WERI-Rb-1 (cell line): ENCODE data around the gene IDI2.
"Not testable (repeated sequence)": the region's sequence is repeated elsewhere in the genome, so short reads cannot be mapped to it uniquely, and the experiment has no call there.

Experiments used
- DNase-seq: peaks from one replicate; pipeline ENCODE4 v3.0.0-alpha.2; 2020
- H3K27ac ChIP-seq: fragments of 250-450 bp; sonication (Bioruptor Pico); 2 replicates; pipeline ENCODE4 v1.5.1; 2020; ENCODE audit warnings: mild to moderate bottlenecking, moderate library complexity
- H3K27me3 ChIP-seq: fragments of 250-450 bp; sonication (Bioruptor Pico); 2 replicates; pipeline ENCODE4 v1.5.1; 2021; ENCODE audit warnings: mild to moderate bottlenecking, low read depth, moderate library complexity; ENCODE audit not compliant: insufficient read depth, severe bottlenecking
- H3K36me3 ChIP-seq: fragments of 250-450 bp; sonication (Bioruptor Pico); 2 replicates; pipeline ENCODE4 v1.5.1; 2020; ENCODE audit warnings: mild to moderate bottlenecking, moderate library complexity
- H3K4me3 ChIP-seq: 2 replicates; pipeline ENCODE4 v1.5.1; 2011; ENCODE audit warnings: low read depth, mild to moderate bottlenecking, control low read depth, low read length
- H3K9me3 ChIP-seq: fragments of 250-450 bp; sonication (Bioruptor Pico); 2 replicates; pipeline ENCODE4 v1.5.1; 2021; ENCODE audit warnings: mild to moderate bottlenecking, moderate library complexity; ENCODE audit not compliant: severe bottlenecking
- CTCF ChIP-seq: IDR thresholded peaks from 2 replicates; pipeline ENCODE4 v1.5.1; 2011; ENCODE audit warnings: low read depth, mild to moderate bottlenecking, control low read depth, inconsistent platforms, low read length

Gene IDI2

GRCh38 chr10:1025683-1026082 lies at the start of gene IDI2:
Gene IDI2 (minus strand): TSS chr10:1025859. CDS start chr10:1024723, 1,136 bp downstream.
- no peaks in the 10 kb centered on the region for H3K27me3 ChIP-seq
- no peaks in the 10 kb centered on the region for H3K9me3 ChIP-seq
- no peaks in the 10 kb centered on the region for H3K36me3 ChIP-seq
- no peak for DNase-seq
- TF ChIP-seq CTCF: no peak
- no peak within 1 kb of the TSS for H3K27ac ChIP-seq
- H3K4me3 ChIP-seq: no peak within 1 kb of the TSS

GRCh38 chr10:1074748-1075308 lies 49.2 kb upstream of the IDI2 start:
- no peak overlapping the region for H3K27ac ChIP-seq
- H3K9me3 ChIP-seq: no peaks in the 10 kb centered on the region
- no peaks in the 10 kb centered on the region for H3K27me3 ChIP-seq
- H3K36me3 ChIP-seq: no peaks in the 10 kb centered on the region
- no peak for DNase-seq
- no peak for TF ChIP-seq CTCF
- no peak overlapping the region for H3K4me3 ChIP-seq

GRCh38 chr10:1074052-1074747 lies 48.5 kb upstream of the IDI2 start:
- Histone ChIP-seq H3K27ac (no peak overlapping the region), H3K9me3 (no peaks in the 10 kb centered on the region), H3K4me3 (no peak overlapping the region), H3K27me3 (no peaks in the 10 kb centered on the region), H3K36me3 (no peaks in the 10 kb centered on the region)
- TF ChIP-seq CTCF: peak; percentile 21; the same call in 1 of the 2 replicates
- DNase-seq: no peak

GRCh38 chr10:1070919-1071318 lies 45.3 kb upstream of the IDI2 start:
- Histone ChIP-seq H3K36me3 (no peaks in the 10 kb centered on the region), H3K27ac (no peak overlapping the region), H3K4me3 (no peak overlapping the region), H3K9me3 (no peaks in the 10 kb centered on the region), H3K27me3 (no peaks in the 10 kb centered on the region)
- DNase-seq: no peak
- TF ChIP-seq CTCF: no peak

GRCh38 chr10:1068380-1069361 lies 43.0 kb upstream of the IDI2 start:
- no peak overlapping the region for H3K27ac ChIP-seq
- H3K9me3 ChIP-seq: no peaks in the 10 kb centered on the region
- TF ChIP-seq CTCF: no peak
- DNase-seq: no peak
- no peak overlapping the region for H3K4me3 ChIP-seq
- H3K27me3 ChIP-seq: no peaks in the 10 kb centered on the region
- no peaks in the 10 kb centered on the region for H3K36me3 ChIP-seq

- DNase-seq, H3K27me3 ChIP-seq, H3K36me3 ChIP-seq, H3K4me3 ChIP-seq, H3K27ac ChIP-seq, H3K9me3 ChIP-seq: not testable (repeated sequence)
Observed at GRCh38 chr10:1066734-1067133, 41.1 kb upstream of the IDI2 start.
